Measurements from ENCODE around the gene CDC42BPA. TPM values are rescaled to one million over a fixed set of nuclear protein-coding genes. Genes with fewer than 3 reads are reported as not detected.

Gene CDC42BPA
- total and polyA plus RNA-seq, 2 of the 8 experiments (the other 6 are each of a cell fraction or from before 2014, with no cell fraction given), result 7.1 to 28.5 TPM

GRCh38 chr1:227111782-227112181, 206.5 kb downstream of the CDC42BPA start:
- Histone ChIP-seq H3K4me3 (ENCODE audit: extremely low read depth in 1 of 4, insufficient read depth in 2 of 4, low read depth in 3 of 4, low read length in 4 of 4) (no peak overlapping the region), H4K91ac (replicated peaks; ENCODE audit: insufficient read length, low read length) (no peak overlapping the region), H3K4ac (replicated peaks; ENCODE audit: insufficient read length, low read depth, low read length) (no peak overlapping the region), H2BK12ac (ENCODE audit: low read depth, low read length) (no peak overlapping the region), H3K27me3 (replicated peaks in 1 of 4; ENCODE audit: control insufficient read depth in 3 of 4, extremely low read depth in 1 of 4, insufficient read depth in 3 of 4, low read length in 3 of 4) (peaks cover 0 to 1% (median 0%) of the 10 kb centered on the region in 4 experiments; a peak in 1 of 7 replicates), H2BK120ac (replicated peaks; ENCODE audit: low read depth, low read length) (no peak overlapping the region), H3K9ac (replicated peaks in 1 of 4; ENCODE audit: extremely low read depth in 1 of 4, low read depth in 3 of 4, low read length in 3 of 4) (no peak overlapping the region), H3K56ac (replicated peaks; ENCODE audit: insufficient read length, low read depth, low read length) (no peak overlapping the region), H3K23me2 (ENCODE audit: low read depth, low read length) (no peaks in the 10 kb centered on the region), H3K4me1 (replicated peaks in 1 of 4; ENCODE audit: control insufficient read depth in 3 of 4, insufficient read depth in 4 of 4, low read length in 3 of 4) (no peaks in the 10 kb centered on the region), H2BK5ac (ENCODE audit: low read depth, low read length) (no peak overlapping the region), H3K4me2 (ENCODE audit: insufficient read depth in 1 of 2, low read depth in 2 of 2, low read length in 2 of 2) (no peak overlapping the region), H3K79me2 (ENCODE audit: control insufficient read depth in 1 of 2, insufficient read depth in 2 of 2, low read length in 2 of 2) (no peaks in the 10 kb centered on the region), H3K79me1 (ENCODE audit: low read depth, low read length) (no peaks in the 10 kb centered on the region), H3K27ac (ENCODE audit: low read depth, low read length) (no peak overlapping the region), H2BK20ac (ENCODE audit: low read length) (no peak overlapping the region), H4K20me1 (replicated peaks in 1 of 2; ENCODE audit: control insufficient read depth in 1 of 2, insufficient read depth in 2 of 2, low read length in 2 of 2) (peaks cover 0 to 3% of the 10 kb centered on the region in 2 experiments), H3K14ac (ENCODE audit: insufficient read length) (no peak overlapping the region), H3K18ac (ENCODE audit: extremely low read depth, low read length) (no peak overlapping the region), H3K9me3 (ENCODE audit: insufficient read depth in 2 of 2, low read depth in 1 of 2, low read length in 1 of 2) (no peaks in the 10 kb centered on the region), H2BK15ac (ENCODE audit: low read length) (no peak overlapping the region), H4K8ac (ENCODE audit: extremely low read depth, insufficient read depth, low read length) (no peak overlapping the region), H2AK5ac (ENCODE audit: low read depth, low read length) (no peak overlapping the region), H4K5ac (ENCODE audit: insufficient read length, low read depth, low read length) (no peak overlapping the region), H2AFZ (ENCODE audit: low read length) (no peak overlapping the region), H3K36me3 (ENCODE audit: control insufficient read depth in 2 of 4, insufficient read depth in 4 of 4, low read length in 3 of 4) (peaks cover 0 to 5% (median 0%) of the 10 kb centered on the region in 4 experiments; a peak in 3 of 8 replicates), H3K23ac (ENCODE audit: insufficient read length) (no peak overlapping the region)
- FAIRE-seq (no peak), DNase-seq (ENCODE audit: low read depth in 1 of 2, low spot score in 2 of 2) (no peak)
- CTCF ChIA-PET (ENCODE audit: partially characterized antibody), result interaction anchor here (0.6 to 1.3 kb wide), 4 partner anchors 11 to 352 kb away, joined by 3 to 4 read pairs (median 3); no protein-coding TSS in a partner anchor
- POLR2A ChIA-PET (ENCODE audit: partially characterized antibody), result no interaction called here
- WGBS, 2 experiments (ENCODE audit: extremely low coverage in 1 of 2, insufficient coverage in 1 of 2, insufficient read length in 1 of 2, insufficient replicate concordance in 2 of 2, low coverage in 1 of 2, low lambda C conversion rate in 2 of 2, missing lambda C conversion rate in 1 of 2), result 81% methylated on average over 2 of the region's 2 CpGs; no CpG with 5 or more reads in 1 of the 2 experiments
- TF ChIP-seq SP1 (IDR thresholded peaks at IDR 0.05; ENCODE audit: low read depth, low read length) (no peak), SAP30 (IDR thresholded peaks at IDR 0.05; ENCODE audit: insufficient read depth, insufficient replicate concordance, low read length) (no peak), POLR2A (IDR thresholded peaks at IDR 0.05; ENCODE audit: control extremely low read depth in 1 of 2, low read depth in 2 of 2, low read length in 2 of 2) (no peak), USF2 (IDR thresholded peaks at IDR 0.05; ENCODE audit: low read length) (no peak), CHD1 (IDR thresholded peaks at IDR 0.05; ENCODE audit: low read depth, low read length) (no peak), POU5F1 (IDR thresholded peaks at IDR 0.05; ENCODE audit: low read depth, low read length) (no peak), SIX5 (IDR thresholded peaks at IDR 0.05; ENCODE audit: low read depth, low read length) (no peak), RXRA (IDR thresholded peaks at IDR 0.05; ENCODE audit: insufficient read depth, low read depth, low read length) (no peak), BRCA1 (IDR thresholded peaks at IDR 0.05; ENCODE audit: low read depth, low read length) (no peak), SIRT6 (IDR thresholded peaks at IDR 0.05; ENCODE audit: low read length) (no peak), YY1 (IDR thresholded peaks at IDR 0.05; ENCODE audit: low read depth, low read length) (no peak), SIN3A (conservative IDR thresholded peaks at IDR 0.05 in 1 of 2, IDR thresholded peaks at IDR 0.05 in 1 of 2; ENCODE audit: low read depth in 1 of 2, low read length in 2 of 2) (no peak), TCF12 (IDR thresholded peaks at IDR 0.05; ENCODE audit: low read depth, low read length) (no peak)
- TF ChIP-seq, protein P1, sequence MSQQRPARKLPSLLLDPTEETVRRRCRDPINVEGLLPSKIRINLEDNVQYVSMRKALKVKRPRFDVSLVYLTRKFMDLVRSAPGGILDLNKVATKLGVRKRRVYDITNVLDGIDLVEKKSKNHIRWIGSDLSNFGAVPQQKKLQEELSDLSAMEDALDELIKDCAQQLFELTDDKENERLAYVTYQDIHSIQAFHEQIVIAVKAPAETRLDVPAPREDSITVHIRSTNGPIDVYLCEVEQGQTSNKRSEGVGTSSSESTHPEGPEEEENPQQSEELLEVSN (IDR thresholded peaks at IDR 0.05), result no peak

Measured in H1 (cell line).